Fibroblast of lung (primary cell): ENCODE data around the gene SIAH2.

Experiments used
- EZH2 ChIP-seq: IDR thresholded peaks from 2 replicates; pipeline ENCODE4 v1.5.1; 2012; ENCODE audit warnings: low read length, control low read depth, mild to moderate bottlenecking; ENCODE audit errors: missing control alignments
- TF ChIP-seq, protein P1 (sequence below), 2 donors: IDR thresholded peaks in 1 of 2; conservative IDR thresholded peaks in 1 of 2; 1 replicate in 1 of 2; 2 replicates in 1 of 2; pipeline ENCODE4 v1.5.1; 2011 to 2012; ENCODE audit warnings: low read length in 2 of 2, control low read depth in 1 of 2, inconsistent platforms in 1 of 2, low read depth in 1 of 2, mild to moderate bottlenecking in 1 of 2

DNA sequence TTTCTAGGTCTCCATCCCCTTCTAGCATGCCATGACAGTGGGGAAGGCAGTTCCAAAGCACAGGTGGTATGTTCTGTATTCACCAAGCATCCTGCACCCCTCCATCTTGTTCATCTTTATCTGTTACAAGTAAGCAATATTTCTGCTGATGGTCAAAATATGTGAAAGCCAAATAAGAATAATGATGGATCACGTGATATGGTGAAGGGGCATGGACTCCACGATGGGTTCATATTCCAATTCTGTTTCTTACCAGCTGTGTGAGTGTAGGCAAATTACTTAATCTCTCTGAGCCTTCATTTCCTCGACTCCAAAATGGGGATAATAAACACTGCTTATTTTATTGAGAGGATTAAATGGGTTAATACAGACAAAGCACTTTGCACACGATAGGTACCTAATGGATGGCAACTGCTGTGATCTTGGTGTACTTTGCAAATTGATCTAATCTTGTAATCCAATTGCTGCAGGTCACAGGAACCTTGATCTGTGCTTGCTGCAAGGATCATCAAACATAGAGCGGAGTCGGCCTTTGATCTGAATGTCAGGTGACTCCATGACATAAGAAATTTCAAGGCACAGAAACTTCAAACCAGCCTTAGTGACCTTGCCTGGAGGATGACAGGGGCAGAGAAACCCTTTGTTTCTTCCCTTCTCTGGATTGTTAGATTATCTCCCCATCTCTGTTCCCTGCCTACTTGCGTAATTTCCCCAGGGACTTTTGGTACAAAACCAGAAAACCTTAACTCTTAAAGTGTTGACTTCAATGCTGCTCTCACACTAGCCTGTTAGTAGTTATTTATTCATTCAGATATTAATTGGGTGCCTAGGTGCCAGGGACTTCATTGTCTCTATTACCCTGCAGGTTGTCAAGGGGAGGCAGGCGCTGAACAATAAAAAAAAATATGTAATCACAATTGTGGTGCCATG, 25.8 kb downstream of the SIAH2 start:
- TF ChIP-seq, protein P1, sequence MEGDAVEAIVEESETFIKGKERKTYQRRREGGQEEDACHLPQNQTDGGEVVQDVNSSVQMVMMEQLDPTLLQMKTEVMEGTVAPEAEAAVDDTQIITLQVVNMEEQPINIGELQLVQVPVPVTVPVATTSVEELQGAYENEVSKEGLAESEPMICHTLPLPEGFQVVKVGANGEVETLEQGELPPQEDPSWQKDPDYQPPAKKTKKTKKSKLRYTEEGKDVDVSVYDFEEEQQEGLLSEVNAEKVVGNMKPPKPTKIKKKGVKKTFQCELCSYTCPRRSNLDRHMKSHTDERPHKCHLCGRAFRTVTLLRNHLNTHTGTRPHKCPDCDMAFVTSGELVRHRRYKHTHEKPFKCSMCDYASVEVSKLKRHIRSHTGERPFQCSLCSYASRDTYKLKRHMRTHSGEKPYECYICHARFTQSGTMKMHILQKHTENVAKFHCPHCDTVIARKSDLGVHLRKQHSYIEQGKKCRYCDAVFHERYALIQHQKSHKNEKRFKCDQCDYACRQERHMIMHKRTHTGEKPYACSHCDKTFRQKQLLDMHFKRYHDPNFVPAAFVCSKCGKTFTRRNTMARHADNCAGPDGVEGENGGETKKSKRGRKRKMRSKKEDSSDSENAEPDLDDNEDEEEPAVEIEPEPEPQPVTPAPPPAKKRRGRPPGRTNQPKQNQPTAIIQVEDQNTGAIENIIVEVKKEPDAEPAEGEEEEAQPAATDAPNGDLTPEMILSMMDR (conservative IDR thresholded peaks at IDR 0.05 in 1 of 2, IDR thresholded peaks at IDR 0.05 in 1 of 2; ENCODE audit: low read depth in 1 of 2, low read length in 2 of 2), result no peak
- no peak for TF ChIP-seq EZH2
